Stimulated activated CD4-positive, alpha-beta T cell treated with anti-CD3 and anti-CD28 coated beads, Interleukin-4, amount 100 ng/mL, for 4 hours (primary cell): ENCODE results near the gene CST5.
"Not testable (repeated sequence)": the region's sequence is repeated elsewhere in the genome, so short reads cannot be mapped to it uniquely, and the experiment has no call there.

Experiments
- DNase-seq, 2 experiments: peaks; one replicate each; pipeline ENCODE4 v3.0.0-alpha.2; 2020

The CST5 gene

DNA sequence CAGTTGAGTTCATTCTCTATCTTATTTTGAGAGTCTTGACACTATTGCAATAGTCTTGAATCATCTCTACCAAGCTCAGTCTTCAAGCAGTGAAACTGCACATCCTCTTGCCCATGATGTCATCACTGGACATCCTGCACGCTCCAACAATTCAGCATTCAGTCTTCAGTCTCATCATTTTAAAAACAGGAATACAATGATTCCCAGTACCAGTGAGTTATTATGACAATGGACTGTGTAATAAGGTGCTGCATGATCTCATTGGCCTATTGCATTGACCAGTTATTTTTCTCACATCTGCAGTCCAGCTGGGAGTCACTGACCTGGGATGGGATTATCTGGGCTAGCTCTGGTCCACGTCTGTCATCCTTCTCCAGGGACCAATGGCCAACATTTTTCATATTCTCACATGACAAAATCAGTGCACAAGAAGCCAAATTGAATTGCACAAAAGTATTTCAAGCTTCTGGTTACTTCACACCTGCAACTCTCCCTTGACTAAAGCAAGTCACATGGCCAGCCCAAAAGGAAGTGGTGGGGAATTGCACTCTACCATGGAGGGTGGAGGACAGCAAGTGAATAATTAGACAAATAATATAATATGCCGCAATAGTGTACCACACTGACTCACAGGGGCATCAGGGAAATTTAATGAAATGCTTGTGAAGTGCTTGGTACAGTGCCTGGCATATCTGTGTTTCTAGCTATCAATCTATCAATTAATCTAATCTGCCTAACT lies 46.6 kb downstream of the CST5 start:
- no peak for DNase-seq

DNA sequence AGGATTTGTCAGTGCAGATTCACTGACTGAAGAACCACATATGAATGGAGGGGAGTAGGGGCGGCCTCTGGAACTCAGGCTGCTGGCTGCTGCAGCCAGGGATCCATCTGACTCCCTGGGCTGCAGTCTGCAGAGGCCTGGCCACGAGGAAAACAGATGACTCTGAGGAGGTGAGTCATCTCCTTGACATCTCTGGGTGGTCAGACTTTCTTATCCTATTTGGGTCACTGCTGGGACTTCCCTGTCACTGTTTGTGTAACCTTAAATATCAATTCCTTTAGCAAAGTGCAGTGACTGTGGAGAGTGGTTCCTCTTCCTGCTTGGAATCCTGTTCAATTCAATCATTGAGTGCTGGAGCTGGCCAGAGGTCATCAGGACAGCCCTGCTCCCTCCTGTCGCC lies 47.6 kb downstream of the CST5 start:
- not testable (repeated sequence) for DNase-seq

DNA sequence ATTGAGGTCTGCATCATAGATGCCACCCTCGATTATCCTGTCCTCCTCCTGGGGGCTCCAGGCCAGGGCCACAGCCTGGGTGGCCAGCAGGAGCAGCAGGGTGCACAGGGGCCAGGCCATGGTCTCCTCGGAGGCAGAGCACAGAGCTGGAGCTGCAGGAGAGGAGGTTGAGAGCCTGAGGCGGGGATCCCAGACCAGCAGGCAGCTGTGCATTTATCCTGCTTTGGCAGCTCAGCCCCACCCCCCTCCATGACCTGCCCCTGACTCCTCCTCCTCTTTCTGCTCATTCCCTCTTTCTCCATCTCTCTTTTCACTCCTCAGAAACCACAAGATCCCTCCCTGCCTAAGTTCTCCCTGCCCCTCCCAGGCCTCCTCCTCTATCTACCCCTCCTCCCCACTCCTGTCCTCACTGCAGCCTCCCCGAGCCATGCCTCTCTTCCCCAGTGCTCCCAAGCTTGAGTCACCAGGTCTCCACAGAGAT lies 53.0 kb downstream of the CST5 start, which contains the start of gene CST2:
Gene CST2 (minus strand): TSS at position 189 of the 481 bp plus-strand sequence. CDS start 69 bp downstream, at position 120.
- no peak for DNase-seq
